MM.1S (cell line): ENCODE measurements around the gene LYPLA2.

ENCODE experiments used
- EZH2 ChIP-seq: fragments of 300-600 bp; sonication (generic); optimal IDR thresholded peaks from 2 replicates; pipeline ENCODE3; 2017; ENCODE audit warnings: low read depth, mild to moderate bottlenecking, antibody characterized with exemption, low read length, mixed read lengths
- EZH2phosphoT487 ChIP-seq: fragments of 300-600 bp; sonication (generic); IDR thresholded peaks from 2 replicates; pipeline ENCODE4 v1.6.1; 2018; ENCODE audit warnings: antibody characterized with exemption, low read length
- TF ChIP-seq, protein P1 (sequence below): fragments of 300-600 bp; sonication (generic); IDR thresholded peaks from 2 replicates; pipeline ENCODE4 v1.5.1; 2016; ENCODE audit warnings: antibody characterized with exemption, low read length, mixed read lengths

DNA sequence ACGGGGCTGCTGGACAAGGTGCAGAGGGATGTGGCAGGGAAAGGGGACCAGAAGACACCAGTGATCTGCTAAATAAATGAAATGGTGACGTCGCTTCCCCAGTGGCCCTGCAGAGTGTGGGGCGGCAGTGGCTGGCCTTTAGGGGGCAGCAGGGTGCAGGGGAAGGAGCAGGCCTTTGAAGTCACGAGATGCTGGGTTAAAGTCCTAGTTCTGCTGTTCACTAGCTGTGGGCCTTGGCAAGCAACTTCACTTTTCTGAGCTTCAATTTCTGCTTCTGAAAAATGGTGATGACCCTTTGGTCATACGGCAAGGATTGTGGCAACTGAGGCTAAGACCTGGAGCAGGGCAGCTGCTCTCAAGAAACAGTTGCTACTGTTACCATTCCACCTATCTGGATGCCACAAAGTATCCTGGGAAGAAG is 18.8 kb downstream of the LYPLA2 start:
- TF ChIP-seq EZH2 (no peak), EZH2phosphoT487 (no peak)
- TF ChIP-seq, protein P1, sequence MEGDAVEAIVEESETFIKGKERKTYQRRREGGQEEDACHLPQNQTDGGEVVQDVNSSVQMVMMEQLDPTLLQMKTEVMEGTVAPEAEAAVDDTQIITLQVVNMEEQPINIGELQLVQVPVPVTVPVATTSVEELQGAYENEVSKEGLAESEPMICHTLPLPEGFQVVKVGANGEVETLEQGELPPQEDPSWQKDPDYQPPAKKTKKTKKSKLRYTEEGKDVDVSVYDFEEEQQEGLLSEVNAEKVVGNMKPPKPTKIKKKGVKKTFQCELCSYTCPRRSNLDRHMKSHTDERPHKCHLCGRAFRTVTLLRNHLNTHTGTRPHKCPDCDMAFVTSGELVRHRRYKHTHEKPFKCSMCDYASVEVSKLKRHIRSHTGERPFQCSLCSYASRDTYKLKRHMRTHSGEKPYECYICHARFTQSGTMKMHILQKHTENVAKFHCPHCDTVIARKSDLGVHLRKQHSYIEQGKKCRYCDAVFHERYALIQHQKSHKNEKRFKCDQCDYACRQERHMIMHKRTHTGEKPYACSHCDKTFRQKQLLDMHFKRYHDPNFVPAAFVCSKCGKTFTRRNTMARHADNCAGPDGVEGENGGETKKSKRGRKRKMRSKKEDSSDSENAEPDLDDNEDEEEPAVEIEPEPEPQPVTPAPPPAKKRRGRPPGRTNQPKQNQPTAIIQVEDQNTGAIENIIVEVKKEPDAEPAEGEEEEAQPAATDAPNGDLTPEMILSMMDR, result peak; percentile 96
